Muscle of arm (tissue), 14 donors: ENCODE data around the gene HS3ST3A1. TPM values are rescaled to one million over a fixed set of nuclear protein-coding genes. Genes with fewer than 3 reads are reported as not detected.

Source experiments
- DNase-seq: peaks from one replicate; pipeline ENCODE4 v3.0.0-alpha.2; 2013
- long read RNA-seq, 11 donors: transcript quantifications; one replicate each; lab custom pipeline, GENCODE V29; 2026
- polyA plus RNA-seq, 12 donors: library from polyadenylated mRNA; unstranded; fragments of 120-200 nt; gene quantifications; one replicate each; pipeline ENCODE4 v1.2.1, GENCODE V29; 2013; ENCODE audit not compliant: insufficient read length in 12 of 12

The HS3ST3A1 gene
- 1 to 10 TPM in 9 of 12 donors, under 1 TPM in 1, not detected in 2; 0.32 to 3.9 (median 1.6) TPM for polyA plus RNA-seq
- long read RNA-seq, donor 1, result 0 reads
- long read RNA-seq, donor 2, partial matches to known transcripts, result 0 of 1 reads
- long read RNA-seq, donor 2, other reads (novel, unspliced or antisense), result 0 of 1 reads
- long read RNA-seq, donor 3, partial matches to known transcripts, result 0 of 1 reads
- long read RNA-seq, donor 3, other reads (novel, unspliced or antisense), result 0 of 1 reads
- long read RNA-seq, donor 4, partial matches to known transcripts, result 0 of 1 reads
- long read RNA-seq, donor 4, other reads (novel, unspliced or antisense), result 0 of 1 reads
- long read RNA-seq, donor 5, partial matches to known transcripts, result 0 of 1 reads
- long read RNA-seq, donor 5, other reads (novel, unspliced or antisense), result 0 of 1 reads
- long read RNA-seq, donor 6, partial matches to known transcripts, result 0 of 3 reads
- long read RNA-seq, donor 6, other reads (novel, unspliced or antisense), result 0 of 3 reads
- long read RNA-seq, donor 7, result 0 reads
- long read RNA-seq, donor 8, partial matches to known transcripts, result 0 of 2 reads
- long read RNA-seq, donor 8, other reads (novel, unspliced or antisense), result 0 of 2 reads
- long read RNA-seq, donor 9, result 0 reads
- long read RNA-seq, donor 10, result 0 reads
- long read RNA-seq, donor 11, result 0 reads

- DNase-seq, result peak; percentile 60
Observed at GRCh38 chr17:13601776-13602551, at the start of gene HS3ST3A1. TSS of gene HS3ST3A1 (minus strand) at chr17:13601929. CDS start at chr17:13601129, 800 bp downstream.

- no peak for DNase-seq
Observed at GRCh38 chr17:13650096-13650675, 48.5 kb upstream of the HS3ST3A1 start.

- peak; percentile 82 for DNase-seq
Observed at GRCh38 chr17:13647543-13648021, 45.9 kb upstream of the HS3ST3A1 start.

GRCh38 chr17:13646969-13647542, 45.3 kb upstream of the HS3ST3A1 start:
- DNase-seq, result no peak

GRCh38 chr17:13646411-13646810, 44.7 kb upstream of the HS3ST3A1 start:
- no peak for DNase-seq

- DNase-seq, result no peak
Observed at GRCh38 chr17:13643180-13643579, 41.5 kb upstream of the HS3ST3A1 start.

- DNase-seq, result no peak
Observed at GRCh38 chr17:13642188-13642587, 40.5 kb upstream of the HS3ST3A1 start.

GRCh38 chr17:13640551-13640950, 38.8 kb upstream of the HS3ST3A1 start:
- DNase-seq, result no peak

- no peak for DNase-seq
Observed at GRCh38 chr17:13638855-13639458, 37.2 kb upstream of the HS3ST3A1 start.

- no peak for DNase-seq
Observed at GRCh38 chr17:13636951-13637350, 35.2 kb upstream of the HS3ST3A1 start.

- DNase-seq, result no peak
Observed at GRCh38 chr17:13635951-13636350, 34.2 kb upstream of the HS3ST3A1 start.

- DNase-seq, result no peak
Observed at GRCh38 chr17:13634021-13634420, 32.3 kb upstream of the HS3ST3A1 start.

- DNase-seq, result no peak
Observed at GRCh38 chr17:13631529-13631928, 29.8 kb upstream of the HS3ST3A1 start.

- no peak for DNase-seq
Observed at GRCh38 chr17:13626703-13627102, 25.0 kb upstream of the HS3ST3A1 start.

GRCh38 chr17:13619462-13619861, 17.7 kb upstream of the HS3ST3A1 start:
- no peak for DNase-seq

- no peak for DNase-seq
Observed at GRCh38 chr17:13616031-13616430, 14.3 kb upstream of the HS3ST3A1 start.

GRCh38 chr17:13609941-13610340, 8.2 kb upstream of the HS3ST3A1 start:
- DNase-seq, result no peak

GRCh38 chr17:13601322-13601775, 380 bp downstream of the HS3ST3A1 start:
- no peak for DNase-seq

- DNase-seq, result no peak
Observed at GRCh38 chr17:13600475-13601321, 1.0 kb downstream of the HS3ST3A1 start.

GRCh38 chr17:13599864-13600263, 1.9 kb downstream of the HS3ST3A1 start:
- no peak for DNase-seq
